Posterior cingulate gyrus (tissue), 11 donors: ENCODE measurements around the gene SEPTIN12.
A peak's percentile ranks its signal among the peaks of the same experiment; 100 is the strongest.
"Not testable (repeated sequence)": the region's sequence is repeated elsewhere in the genome, so short reads cannot be mapped to it uniquely, and the experiment has no call there.

Experiments used
- DNase-seq, 10 donors: peaks; one replicate each; pipeline versions ENCODE4 v3.0.0 to v3.0.0-alpha.2; 2020 to 2021; ENCODE audit warnings: mixed read lengths in 3 of 10
- intact Hi-C: fragments of 100-400 bp; cut with DNase I; formaldehyde crosslinking; loops from one replicate; pipeline ENCODE4 v1.15.1; 2023

The SEPTIN12 gene

DNA sequence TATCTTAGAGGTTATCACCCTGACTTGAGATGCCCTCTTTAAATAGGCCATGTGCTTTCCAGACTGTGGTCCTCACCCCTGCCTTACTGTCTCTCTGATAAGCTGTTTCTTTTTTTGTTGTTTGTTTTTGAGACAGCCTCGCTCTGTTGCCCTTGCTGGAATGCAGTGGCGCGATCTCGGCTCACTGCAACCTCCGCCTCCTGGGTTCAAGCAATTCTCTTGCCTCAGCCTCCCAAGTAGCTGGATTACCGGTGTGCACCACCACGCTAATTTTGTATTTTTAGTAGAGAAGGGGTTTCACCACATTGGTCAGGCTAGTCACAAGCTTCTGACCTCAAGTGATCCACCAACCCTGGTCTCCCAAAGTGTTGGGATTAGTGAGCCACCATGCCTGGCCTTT lies 765 bp upstream of the SEPTIN12 start:
- intact Hi-C loops, result no loop called here

GRCh38 chr16:4788489-4788889 lies 344 bp upstream of the SEPTIN12 start:
- DNase-seq, result no peak
- intact Hi-C loops, result no loop called here

More for the DNA sequence above, 765 bp upstream of the SEPTIN12 start:
- no peak for DNase-seq

GRCh38 chr16:4787068-4787467 lies 1.1 kb downstream of the SEPTIN12 start:
- intact Hi-C loops, result no loop called here
- no peak for DNase-seq

- intact Hi-C loops, result no loop called here
Measured at GRCh38 chr16:4785758-4786433, 2.2 kb downstream of the SEPTIN12 start.

DNA sequence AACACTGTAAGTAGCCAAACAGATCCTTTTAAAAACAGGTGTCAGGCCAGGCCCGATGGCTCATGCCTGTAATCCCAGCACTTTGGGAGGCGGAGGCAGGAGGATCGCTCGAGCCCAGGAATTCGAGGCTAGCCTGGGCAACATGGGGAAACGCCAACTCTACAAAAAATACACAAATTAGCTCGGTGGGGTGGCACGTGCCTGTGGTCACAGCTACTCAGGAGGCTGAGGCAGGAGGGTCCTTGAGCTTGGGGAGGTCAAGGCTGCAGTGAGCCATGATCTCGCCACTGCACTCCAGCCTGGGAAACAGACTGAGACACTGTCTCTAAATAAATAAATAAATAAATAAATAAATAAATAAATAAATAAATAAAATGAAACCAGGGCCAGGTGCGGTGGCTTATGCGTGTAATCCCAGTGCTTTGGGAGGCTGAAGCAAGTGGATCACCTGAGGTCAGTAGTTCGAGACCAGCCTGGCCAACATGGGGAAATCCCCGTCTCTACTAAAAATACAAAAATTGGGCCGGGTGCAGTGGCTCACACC lies 3.6 kb downstream of the SEPTIN12 start:
- DNase-seq, result peak in 1 of 10 donors; percentile 60
- intact Hi-C loops, result not testable (repeated sequence)

More at GRCh38 chr16:4785758-4786433, 2.2 kb downstream of the SEPTIN12 start:
- DNase-seq, result peak in 1 of 10 donors; percentile 36

DNA sequence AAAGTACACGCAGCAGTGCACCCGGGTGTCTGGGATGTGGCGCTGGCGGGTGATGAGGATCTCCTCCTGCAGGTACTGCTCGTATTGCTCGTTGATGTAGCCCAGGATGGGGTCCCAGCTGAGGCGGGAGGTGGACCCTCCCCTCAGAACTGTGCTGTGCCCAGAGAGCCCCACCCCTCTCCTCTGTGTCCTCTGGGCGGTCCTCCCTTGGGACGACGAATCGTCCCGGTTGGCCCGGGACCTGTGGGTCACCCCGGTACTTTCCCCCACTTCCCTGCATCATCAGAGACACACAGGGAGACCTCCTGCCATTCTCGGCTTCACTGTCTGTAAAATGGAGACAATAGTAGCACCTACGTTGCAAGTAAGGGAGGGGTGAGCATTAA lies 4.2 kb downstream of the SEPTIN12 start:
- peak in 1 of 10 donors; percentile 59 for DNase-seq
- intact Hi-C loops, result no loop called here

GRCh38 chr16:4783251-4783950 lies 4.7 kb downstream of the SEPTIN12 start:
- intact Hi-C loops, result no loop called here
- peak in 1 of 10 donors; percentile 80 for DNase-seq

- intact Hi-C loops, result no loop called here
Measured at GRCh38 chr16:4780235-4780634, 7.9 kb downstream of the SEPTIN12 start.

GRCh38 chr16:4778050-4778392 lies 10.1 kb downstream of the SEPTIN12 start:
- intact Hi-C loops, result no loop called here
- DNase-seq, result no peak

More at GRCh38 chr16:4780235-4780634, 7.9 kb downstream of the SEPTIN12 start:
- no peak for DNase-seq

GRCh38 chr16:4777339-4778049 lies 10.7 kb downstream of the SEPTIN12 start:
- peak in 1 of 10 donors; percentile 68 for DNase-seq
- intact Hi-C loops, result no loop called here

DNA sequence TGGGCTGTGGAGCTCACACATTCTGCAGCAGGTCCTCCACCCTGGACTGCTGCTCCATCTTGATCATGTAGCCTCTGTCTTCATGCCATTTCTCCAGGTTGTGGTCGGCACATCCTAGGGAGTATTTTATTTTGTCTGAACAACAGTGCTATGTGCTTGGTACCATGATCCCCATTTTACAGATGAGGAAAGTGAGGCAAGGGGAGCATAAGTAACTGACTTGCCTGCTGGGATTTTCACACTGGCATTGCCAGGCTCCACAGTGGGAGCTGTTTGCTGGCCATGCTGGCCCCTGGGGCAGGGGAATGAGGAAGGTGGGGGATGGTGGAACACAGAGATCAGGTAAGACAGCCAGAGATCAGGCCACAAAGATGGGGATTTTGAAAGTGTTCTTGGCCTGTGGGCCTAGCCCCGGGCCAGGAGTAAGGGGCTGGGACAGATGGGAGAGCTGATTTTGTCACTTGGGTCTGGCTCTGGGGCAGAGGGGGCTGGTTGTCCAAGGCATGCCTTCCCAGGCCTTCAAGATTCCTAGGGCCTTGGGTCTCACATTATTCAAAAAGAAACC lies 11.9 kb downstream of the SEPTIN12 start:
- DNase-seq, result peak in 1 of 10 donors; percentile 27
- intact Hi-C loops, result no loop called here

DNA sequence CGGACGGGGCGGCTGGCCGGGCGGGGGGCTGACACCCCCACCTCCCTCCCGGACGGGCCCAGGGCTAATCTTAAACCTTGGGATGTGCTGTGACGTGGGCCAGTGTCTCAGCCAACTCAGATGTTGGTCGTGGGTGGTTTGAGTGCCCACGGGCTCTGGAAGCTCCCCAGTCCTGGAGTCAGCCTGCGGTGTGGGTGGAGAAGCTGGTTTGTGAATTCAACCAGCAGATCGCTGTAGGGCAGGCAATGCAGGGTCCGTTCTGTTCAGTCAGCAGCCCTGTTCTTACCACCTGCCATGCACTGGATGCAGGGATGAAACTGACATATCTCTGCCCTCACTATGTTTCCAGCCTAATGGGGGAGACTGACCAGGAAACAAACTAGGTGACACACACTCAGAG lies 13.1 kb downstream of the SEPTIN12 start:
- peak in 2 of 10 donors; percentile 41 to 75 for DNase-seq
- intact Hi-C loops, result no loop called here

- no peak for DNase-seq
Measured at GRCh38 chr16:4772351-4772750, 15.8 kb downstream of the SEPTIN12 start.

DNA sequence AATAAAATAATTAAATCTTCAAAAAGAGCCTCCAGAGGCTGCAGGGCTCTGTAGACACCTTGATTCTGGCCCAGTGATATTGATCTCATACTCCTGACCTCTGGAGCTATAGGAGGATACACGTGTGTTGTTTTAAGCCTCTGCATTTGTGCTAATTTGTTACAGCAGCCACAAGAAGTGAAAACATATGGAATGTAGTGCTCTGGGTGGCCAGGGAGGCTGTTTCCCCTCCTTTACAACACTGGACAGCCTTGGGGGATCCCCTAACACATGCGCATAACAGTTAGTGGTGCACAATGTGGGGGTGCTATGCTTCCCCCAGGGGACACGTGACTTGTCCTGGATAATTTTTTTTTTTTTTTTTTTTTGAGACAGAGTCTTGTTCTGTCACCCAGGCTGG lies 16.5 kb downstream of the SEPTIN12 start:
- intact Hi-C loops, result no loop called here

More at GRCh38 chr16:4772351-4772750, 15.8 kb downstream of the SEPTIN12 start:
- intact Hi-C loops, result no loop called here

GRCh38 chr16:4769306-4769638 lies 18.9 kb downstream of the SEPTIN12 start:
- intact Hi-C loops, result loop anchor here (5.0 kb wide), 1 partner anchor 78 kb away; the partner anchor contains the start of genes GLYR1 and UBN1
- peak in 1 of 10 donors; percentile 59 for DNase-seq

More for the DNA sequence above, 16.5 kb downstream of the SEPTIN12 start:
- no peak for DNase-seq

DNA sequence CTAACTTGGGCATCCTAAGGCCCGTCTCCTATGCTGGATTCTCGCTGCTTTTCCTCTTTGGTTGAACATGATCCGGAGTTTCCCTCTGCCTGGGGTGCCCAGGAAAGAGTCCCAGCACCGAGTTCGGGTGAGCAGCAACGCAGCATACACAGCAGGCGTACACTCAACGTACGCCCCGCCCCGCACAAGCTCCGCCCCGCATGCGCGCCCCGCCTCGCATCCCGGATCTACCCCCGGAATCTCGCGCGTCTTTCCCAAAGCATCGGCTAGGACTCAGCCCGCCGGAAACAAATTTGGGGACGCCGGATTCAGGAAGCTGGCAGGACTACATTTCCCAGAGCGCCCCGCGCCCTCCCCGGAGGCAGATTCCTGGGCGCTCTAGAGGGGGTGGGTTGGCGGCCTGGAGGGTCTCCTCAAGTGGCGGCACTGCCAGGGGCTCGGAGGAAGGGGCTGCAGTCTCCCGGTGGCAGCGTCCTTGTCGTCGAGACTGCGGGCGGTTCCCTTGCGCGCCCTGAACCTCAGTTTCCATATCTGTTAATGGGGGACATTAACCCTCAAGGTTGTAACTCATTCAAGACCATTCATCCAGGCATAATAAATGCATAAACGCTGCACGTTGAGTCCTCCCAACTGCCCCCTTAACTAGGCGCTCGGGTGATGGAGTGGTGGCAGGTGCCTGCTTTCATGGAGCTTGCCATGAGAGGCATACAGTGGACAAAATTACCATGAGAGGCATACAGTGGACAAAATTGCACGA lies 19.4 kb downstream of the SEPTIN12 start:
- intact Hi-C loops, result loop anchor here (5.0 kb wide), 1 partner anchor 79 kb away; the partner anchor contains the start of genes GLYR1 and UBN1
- peak; percentile 92 to 100 (median 98) for DNase-seq

- intact Hi-C loops, result loop anchor here (1.0 to 5.0 kb wide), 3 partner anchors 32 to 79 kb away; partner anchors contain the start of genes ANKS3, DNAAF8, GLYR1 and UBN1
- peak in 1 of 10 donors; percentile 66 for DNase-seq
Measured at GRCh38 chr16:4767872-4768548, 20.1 kb downstream of the SEPTIN12 start.

GRCh38 chr16:4766875-4767628 lies 21.1 kb downstream of the SEPTIN12 start, which contains the start of gene ZNF500:
TSS of gene ZNF500 (minus strand) at chr16:4767162. CDS start at chr16:4765978, 1,184 bp downstream.
- peak; percentile 97 to 100 (median 99) for DNase-seq
- intact Hi-C loops, result loop anchor here (1.0 to 5.0 kb wide), 3 partner anchors 32 to 80 kb away; partner anchors contain the start of genes ANKS3, DNAAF8, GLYR1 and UBN1
